ENCODE results near the gene ATL2.

GRCh38 chr2:38248707-38249106, 128.4 kb downstream of the ATL2 start:
- TF ChIP-seq, protein P1, sequence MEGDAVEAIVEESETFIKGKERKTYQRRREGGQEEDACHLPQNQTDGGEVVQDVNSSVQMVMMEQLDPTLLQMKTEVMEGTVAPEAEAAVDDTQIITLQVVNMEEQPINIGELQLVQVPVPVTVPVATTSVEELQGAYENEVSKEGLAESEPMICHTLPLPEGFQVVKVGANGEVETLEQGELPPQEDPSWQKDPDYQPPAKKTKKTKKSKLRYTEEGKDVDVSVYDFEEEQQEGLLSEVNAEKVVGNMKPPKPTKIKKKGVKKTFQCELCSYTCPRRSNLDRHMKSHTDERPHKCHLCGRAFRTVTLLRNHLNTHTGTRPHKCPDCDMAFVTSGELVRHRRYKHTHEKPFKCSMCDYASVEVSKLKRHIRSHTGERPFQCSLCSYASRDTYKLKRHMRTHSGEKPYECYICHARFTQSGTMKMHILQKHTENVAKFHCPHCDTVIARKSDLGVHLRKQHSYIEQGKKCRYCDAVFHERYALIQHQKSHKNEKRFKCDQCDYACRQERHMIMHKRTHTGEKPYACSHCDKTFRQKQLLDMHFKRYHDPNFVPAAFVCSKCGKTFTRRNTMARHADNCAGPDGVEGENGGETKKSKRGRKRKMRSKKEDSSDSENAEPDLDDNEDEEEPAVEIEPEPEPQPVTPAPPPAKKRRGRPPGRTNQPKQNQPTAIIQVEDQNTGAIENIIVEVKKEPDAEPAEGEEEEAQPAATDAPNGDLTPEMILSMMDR (conservative IDR thresholded peaks at IDR 0.05; ENCODE audit: low read length), result no peak
- no peak for TF ChIP-seq EZH2phosphoT487 (IDR thresholded peaks at IDR 0.05; ENCODE audit: borderline replicate concordance)
